ENCODE measurements around the gene SH3PXD2A.

Gene SH3PXD2A

DNA sequence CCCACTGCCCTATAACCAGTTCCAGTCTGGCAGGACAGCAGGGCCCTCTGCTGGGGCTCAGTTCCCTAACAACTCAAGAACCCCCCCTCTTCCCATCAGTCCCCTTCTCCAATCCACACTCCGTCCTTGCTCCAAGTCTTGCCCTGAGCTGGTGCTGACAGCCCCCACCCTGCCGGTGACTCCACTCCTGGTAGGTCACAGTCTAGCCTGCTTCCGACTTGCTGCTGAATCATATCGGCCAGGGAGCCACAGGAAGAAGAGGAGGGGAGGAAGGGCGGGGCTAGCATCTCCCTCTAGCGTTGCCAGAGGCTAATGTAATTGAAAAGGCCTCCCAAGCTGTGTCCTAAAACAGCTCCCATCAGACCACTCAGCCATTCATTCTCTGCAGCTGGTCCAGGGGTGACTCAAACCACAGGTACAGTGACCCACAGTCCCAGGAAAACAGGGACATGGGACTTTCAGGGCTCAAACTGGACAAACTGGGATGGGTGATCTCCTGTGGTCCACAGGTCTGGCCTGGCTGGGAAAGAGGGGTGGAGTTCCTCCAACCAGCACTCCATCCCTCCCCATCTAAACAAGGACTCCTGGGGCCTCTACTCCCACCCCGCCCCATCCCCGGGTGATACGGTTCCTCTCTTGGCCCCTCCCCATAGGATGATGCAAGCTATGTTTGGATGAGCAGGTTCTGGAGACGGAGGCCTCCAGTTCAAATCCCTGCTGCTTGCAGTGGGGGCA is 158.8 kb downstream of the SH3PXD2A start (continued):
- TF ChIP-seq ZFHX2 (tag by site-specific recombination; conservative IDR thresholded peaks at IDR 0.05), result no peak
- no peak for TF ChIP-seq KLF8 (tag by site-specific recombination; IDR thresholded peaks at IDR 0.05)
- TF ChIP-seq ZFP69B (tag by site-specific recombination; IDR thresholded peaks at IDR 0.05), result 0 out of 2 replicates have a peak, but pooled peaks have one; percentile 26
- TF ChIP-seq MEIS1 (CRISPR knock-in tag; IDR thresholded peaks at IDR 0.05; ENCODE audit: borderline replicate concordance), result no peak
- TF ChIP-seq HOXC10 (CRISPR knock-in tag; IDR thresholded peaks at IDR 0.05), result no peak
- TF ChIP-seq ZNF785 (tag by site-specific recombination; IDR thresholded peaks at IDR 0.05), result no peak
- TF ChIP-seq ZNF274 (IDR thresholded peaks at IDR 0.05; ENCODE audit: low read length), result no peak
- TF ChIP-seq ZNF274 (tag by site-specific recombination; IDR thresholded peaks at IDR 0.05; ENCODE audit: borderline replicate concordance), result no peak
- TF ChIP-seq HOXD13 (CRISPR knock-in tag; IDR thresholded peaks at IDR 0.05; ENCODE audit: borderline replicate concordance), result no peak
- no peak for TF ChIP-seq ZNF37A (tag by site-specific recombination; IDR thresholded peaks at IDR 0.05)
- no peak for TF ChIP-seq ZNF560 (tag by site-specific recombination; IDR thresholded peaks at IDR 0.05; ENCODE audit: borderline replicate concordance)
- TF ChIP-seq GLI4 (tag by site-specific recombination; IDR thresholded peaks at IDR 0.05), result no peak
- TF ChIP-seq KLF17 (tag by site-specific recombination; IDR thresholded peaks at IDR 0.05), result peak; percentile 66
- TF ChIP-seq ZNF426 (tag by site-specific recombination; IDR thresholded peaks at IDR 0.05), result no peak
- no peak for TF ChIP-seq ZNF341 (tag by site-specific recombination; IDR thresholded peaks at IDR 0.05; ENCODE audit: low read depth)
- TF ChIP-seq ZNF747 (tag by site-specific recombination; IDR thresholded peaks at IDR 0.05), result no peak
- TF ChIP-seq, protein P1, sequence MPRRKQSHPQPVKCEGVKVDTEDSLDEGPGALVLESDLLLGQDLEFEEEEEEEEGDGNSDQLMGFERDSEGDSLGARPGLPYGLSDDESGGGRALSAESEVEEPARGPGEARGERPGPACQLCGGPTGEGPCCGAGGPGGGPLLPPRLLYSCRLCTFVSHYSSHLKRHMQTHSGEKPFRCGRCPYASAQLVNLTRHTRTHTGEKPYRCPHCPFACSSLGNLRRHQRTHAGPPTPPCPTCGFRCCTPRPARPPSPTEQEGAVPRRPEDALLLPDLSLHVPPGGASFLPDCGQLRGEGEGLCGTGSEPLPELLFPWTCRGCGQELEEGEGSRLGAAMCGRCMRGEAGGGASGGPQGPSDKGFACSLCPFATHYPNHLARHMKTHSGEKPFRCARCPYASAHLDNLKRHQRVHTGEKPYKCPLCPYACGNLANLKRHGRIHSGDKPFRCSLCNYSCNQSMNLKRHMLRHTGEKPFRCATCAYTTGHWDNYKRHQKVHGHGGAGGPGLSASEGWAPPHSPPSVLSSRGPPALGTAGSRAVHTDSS (tag by site-specific recombination; IDR thresholded peaks at IDR 0.05), result peak; percentile 78
- TF ChIP-seq ZNF266 (tag by site-specific recombination; IDR thresholded peaks at IDR 0.05; ENCODE audit: low read depth), result no peak
- TF ChIP-seq TRIM28 (IDR thresholded peaks at IDR 0.05; ENCODE audit: borderline replicate concordance, low read length), result peak; percentile 40; the same call in 1 of the 2 replicates
- peak; percentile 25; the same call in 1 of the 2 replicates for TF ChIP-seq ZBTB20 (tag by site-specific recombination; IDR thresholded peaks at IDR 0.05)
- no peak for TF ChIP-seq ZNF510 (tag by site-specific recombination; IDR thresholded peaks at IDR 0.05; ENCODE audit: insufficient replicate concordance)
- TF ChIP-seq ZBTB7A (tag by site-specific recombination; IDR thresholded peaks at IDR 0.05; ENCODE audit: low read depth), result no peak
- no peak for TF ChIP-seq KLF9 (tag by site-specific recombination; IDR thresholded peaks at IDR 0.05; ENCODE audit: low read depth)
- no peak for TF ChIP-seq KLF10 (tag by site-specific recombination; IDR thresholded peaks at IDR 0.05)
- TF ChIP-seq ZNF133 (tag by site-specific recombination; IDR thresholded peaks at IDR 0.05), result no peak
- TF ChIP-seq ZNF366 (tag by site-specific recombination; conservative IDR thresholded peaks at IDR 0.05), result peak; percentile 65
- TF ChIP-seq AEBP2 (tag by site-specific recombination; IDR thresholded peaks at IDR 0.05; ENCODE audit: borderline replicate concordance), result no peak
- TF ChIP-seq PATZ1 (tag by site-specific recombination; IDR thresholded peaks at IDR 0.05), result peak; percentile 50; the same call in 1 of the 2 replicates
- no peak for TF ChIP-seq ZNF354C (tag by site-specific recombination; IDR thresholded peaks at IDR 0.05; ENCODE audit: borderline replicate concordance, low read depth)
- TF ChIP-seq YY1 (tag by site-specific recombination; IDR thresholded peaks at IDR 0.05), result no peak
- TF ChIP-seq ZNF580 (tag by site-specific recombination; IDR thresholded peaks at IDR 0.05), result no peak
- TF ChIP-seq RBAK (tag by site-specific recombination; IDR thresholded peaks at IDR 0.05), result no peak
- no peak for TF ChIP-seq ZNF221 (tag by site-specific recombination; IDR thresholded peaks at IDR 0.05; ENCODE audit: borderline replicate concordance)
- TF ChIP-seq ZSCAN16 (tag by site-specific recombination; IDR thresholded peaks at IDR 0.05), result no peak
- TF ChIP-seq ZNF223 (tag by site-specific recombination; IDR thresholded peaks at IDR 0.05), result no peak
- no peak for TF ChIP-seq ZNF155 (tag by site-specific recombination; IDR thresholded peaks at IDR 0.05)
